Smooth muscle cell (in vitro differentiated cells): Measurements from ENCODE around the gene MS4A18. TPM values are rescaled to one million over a fixed set of nuclear protein-coding genes. Genes with fewer than 3 reads are reported as not detected.

ENCODE experiments used
- DNase-seq: peaks from one replicate; lab custom pipeline; 2025; ENCODE audit not compliant: unreplicated experiment; lab: John Stamatoyannopoulos, UW
- H2AFZ ChIP-seq: fragments of 200-600 bp; sonication (generic); 2 replicates; pipeline ENCODE4 v1.6.0; 2016; ENCODE audit warnings: antibody characterized with exemption, low read depth, mild to moderate bottlenecking
- H3F3A ChIP-seq: fragments of 200-600 bp; sonication (generic); 2 replicates; pipeline ENCODE4 v1.6.0; 2017; ENCODE audit warnings: antibody characterized with exemption, low read depth
- H3K27ac ChIP-seq: fragments of 200-600 bp; sonication (generic); 2 replicates; pipeline ENCODE4 v1.5.1; 2016; ENCODE audit warnings: low read depth, mild to moderate bottlenecking
- H3K27me3 ChIP-seq: fragments of 200-600 bp; sonication (generic); 2 replicates; pipeline ENCODE4 v1.6.1; 2016; ENCODE audit warnings: low read depth, mild to moderate bottlenecking
- H3K36me3 ChIP-seq: fragments of 200-600 bp; sonication (generic); 2 replicates; pipeline ENCODE4 v1.5.1; 2016; ENCODE audit warnings: low read depth
- H3K4me1 ChIP-seq: fragments of 200-600 bp; sonication (generic); 2 replicates; pipeline ENCODE4 v1.5.1; 2016; ENCODE audit warnings: low read depth
- H3K4me2 ChIP-seq: fragments of 200-600 bp; sonication (generic); 2 replicates; pipeline ENCODE4 v1.6.0; 2016; ENCODE audit warnings: mild to moderate bottlenecking
- H3K4me3 ChIP-seq: fragments of 200-600 bp; sonication (generic); 2 replicates; pipeline ENCODE4 v1.5.1; 2016; ENCODE audit warnings: mild to moderate bottlenecking
- H3K79me2 ChIP-seq: fragments of 200-600 bp; sonication (generic); 2 replicates; pipeline ENCODE4 v1.6.0; 2016; ENCODE audit warnings: low read depth, mild to moderate bottlenecking
- H3K9ac ChIP-seq: fragments of 200-600 bp; sonication (generic); 2 replicates; pipeline ENCODE4 v1.6.0; 2016; ENCODE audit warnings: low read depth
- H3K9me3 ChIP-seq: fragments of 200-600 bp; sonication (generic); replicated peaks from 2 replicates; pipeline ENCODE4 v1.5.1; 2016; ENCODE audit warnings: low read depth
- H4K20me1 ChIP-seq: fragments of 200-600 bp; sonication (generic); 2 replicates; pipeline ENCODE4 v1.6.0; 2016; ENCODE audit warnings: low read depth
- WGBS: methylation state at CpG from one replicate; pipeline ENCODE4 v1.1.7; 2016; ENCODE audit warnings: low lambda C conversion rate; 5-methylcytosine and 5-hydroxymethylcytosine counted together
- polyA plus RNA-seq: library from polyadenylated mRNA; unstranded; fragments of >200 nt; fragmentation: Nextera tagmentation; extraction: Ambion mirVana; gene quantifications from 2 replicates; pipeline ENCODE4 v1.2.1, GENCODE V29; 2016
- total RNA-seq: library from RNA; depleted of rRNA; stranded (reverse); fragments of >200 nt; gene quantifications from 2 replicates; pipeline ENCODE4 v1.2.3, GENCODE V29; 2014
- TF ChIP-seq, protein P1 (sequence below): fragments of 200-600 bp; sonication (generic); IDR thresholded peaks from 2 replicates; pipeline ENCODE4 v1.5.1; 2017; ENCODE audit warnings: borderline replicate concordance, mild to moderate bottlenecking, antibody characterized with exemption; ENCODE audit not compliant: insufficient read depth, poor library complexity, severe bottlenecking

MS4A18 gene
- total and polyA plus RNA-seq, 2 experiments from 2014 or later, result not detected

DNA sequence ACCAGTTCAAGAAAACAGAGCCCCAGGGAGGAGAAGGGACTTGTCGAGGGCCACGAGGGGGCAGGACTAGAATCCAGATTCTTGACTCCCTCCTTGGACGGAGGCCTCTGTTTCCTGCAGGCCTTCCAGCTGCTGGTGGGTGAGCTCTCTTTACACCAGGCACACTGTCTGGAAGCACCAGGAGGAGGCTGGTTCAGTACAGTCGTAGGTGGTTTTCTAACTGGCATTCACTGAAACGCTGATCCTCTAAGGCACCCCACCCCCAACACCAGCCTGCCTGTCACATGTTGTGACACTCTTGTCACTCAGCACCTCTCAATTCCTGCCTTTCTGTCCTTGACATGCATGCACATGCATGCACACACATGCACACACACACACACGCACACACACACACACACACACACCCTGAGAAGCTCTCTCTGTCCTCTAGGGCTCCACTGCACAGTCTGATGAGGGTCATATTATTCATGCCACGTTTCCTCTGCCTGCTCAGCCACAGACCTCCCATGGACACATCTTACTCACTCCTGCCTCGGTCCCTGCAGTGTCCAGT is 61.4 kb downstream of the MS4A18 start:
- Histone ChIP-seq H2AFZ (no peak overlapping the region), H3K4me3 (no peak overlapping the region), H3K4me2 (no peak overlapping the region), H3K4me1 (no peaks in the 10 kb centered on the region), H3K9ac (no peak overlapping the region), H3K27ac (no peak overlapping the region), H4K20me1 (no peaks in the 10 kb centered on the region), H3K79me2 (no peaks in the 10 kb centered on the region), H3F3A (no peaks in the 10 kb centered on the region), H3K36me3 (no peaks in the 10 kb centered on the region), H3K27me3 (peaks cover 4% of the 10 kb centered on the region), H3K9me3 (no peaks in the 10 kb centered on the region)
- TF ChIP-seq, protein P1, sequence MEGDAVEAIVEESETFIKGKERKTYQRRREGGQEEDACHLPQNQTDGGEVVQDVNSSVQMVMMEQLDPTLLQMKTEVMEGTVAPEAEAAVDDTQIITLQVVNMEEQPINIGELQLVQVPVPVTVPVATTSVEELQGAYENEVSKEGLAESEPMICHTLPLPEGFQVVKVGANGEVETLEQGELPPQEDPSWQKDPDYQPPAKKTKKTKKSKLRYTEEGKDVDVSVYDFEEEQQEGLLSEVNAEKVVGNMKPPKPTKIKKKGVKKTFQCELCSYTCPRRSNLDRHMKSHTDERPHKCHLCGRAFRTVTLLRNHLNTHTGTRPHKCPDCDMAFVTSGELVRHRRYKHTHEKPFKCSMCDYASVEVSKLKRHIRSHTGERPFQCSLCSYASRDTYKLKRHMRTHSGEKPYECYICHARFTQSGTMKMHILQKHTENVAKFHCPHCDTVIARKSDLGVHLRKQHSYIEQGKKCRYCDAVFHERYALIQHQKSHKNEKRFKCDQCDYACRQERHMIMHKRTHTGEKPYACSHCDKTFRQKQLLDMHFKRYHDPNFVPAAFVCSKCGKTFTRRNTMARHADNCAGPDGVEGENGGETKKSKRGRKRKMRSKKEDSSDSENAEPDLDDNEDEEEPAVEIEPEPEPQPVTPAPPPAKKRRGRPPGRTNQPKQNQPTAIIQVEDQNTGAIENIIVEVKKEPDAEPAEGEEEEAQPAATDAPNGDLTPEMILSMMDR, result no peak
- DNase-seq, result no peak
- 55% methylated on average over 8 of the region's 8 CpGs for WGBS

DNA sequence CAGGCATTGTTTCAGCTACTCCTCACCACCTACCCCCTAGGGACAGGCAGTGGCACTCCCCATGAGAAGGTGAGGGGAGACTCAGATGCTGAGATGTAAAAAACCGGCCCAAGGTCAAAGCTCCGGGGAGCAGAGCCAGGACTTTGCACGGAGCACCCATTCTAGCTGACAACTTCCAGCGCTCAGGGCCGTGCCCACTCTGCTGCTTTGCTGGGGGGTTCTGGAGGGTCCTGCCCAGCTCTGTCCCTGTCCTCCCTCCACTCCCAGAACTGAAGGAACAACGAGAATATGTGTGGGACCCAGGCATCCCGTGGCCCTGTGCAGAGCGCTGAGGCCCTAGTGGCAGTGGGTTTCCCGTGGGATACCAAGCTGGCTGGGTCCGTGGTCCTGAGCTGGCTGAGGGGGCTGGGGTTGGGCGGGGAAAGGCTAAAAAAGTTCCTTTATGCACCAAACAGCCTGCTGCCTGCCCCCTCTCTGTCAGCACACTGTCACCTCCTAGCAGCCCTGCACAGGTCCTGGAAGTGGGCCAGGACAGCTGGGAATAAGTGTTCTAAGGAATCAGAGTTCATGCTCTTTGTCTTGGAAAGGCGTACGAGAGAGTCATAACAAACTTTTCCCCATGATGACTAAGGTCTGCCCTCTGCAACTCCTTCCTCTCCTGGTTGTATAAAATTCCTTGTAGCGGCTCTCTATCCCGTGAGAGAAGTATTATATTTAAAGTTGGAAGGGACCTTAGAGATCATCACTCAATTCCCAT is 62.5 kb downstream of the MS4A18 start:
- Histone ChIP-seq H3K27ac (no peak overlapping the region), H3K4me3 (no peak overlapping the region), H3K9ac (no peak overlapping the region), H3K4me1 (no peaks in the 10 kb centered on the region), H3K4me2 (no peak overlapping the region), H2AFZ (no peak overlapping the region), H3F3A (no peaks in the 10 kb centered on the region), H3K79me2 (no peaks in the 10 kb centered on the region), H4K20me1 (no peaks in the 10 kb centered on the region), H3K9me3 (no peaks in the 10 kb centered on the region), H3K27me3 (no peaks in the 10 kb centered on the region), H3K36me3 (no peaks in the 10 kb centered on the region)
- DNase-seq, result no peak
- WGBS, result 77% methylated on average over 14 of the region's 15 CpGs
- TF ChIP-seq, protein P1, result no peak

DNA sequence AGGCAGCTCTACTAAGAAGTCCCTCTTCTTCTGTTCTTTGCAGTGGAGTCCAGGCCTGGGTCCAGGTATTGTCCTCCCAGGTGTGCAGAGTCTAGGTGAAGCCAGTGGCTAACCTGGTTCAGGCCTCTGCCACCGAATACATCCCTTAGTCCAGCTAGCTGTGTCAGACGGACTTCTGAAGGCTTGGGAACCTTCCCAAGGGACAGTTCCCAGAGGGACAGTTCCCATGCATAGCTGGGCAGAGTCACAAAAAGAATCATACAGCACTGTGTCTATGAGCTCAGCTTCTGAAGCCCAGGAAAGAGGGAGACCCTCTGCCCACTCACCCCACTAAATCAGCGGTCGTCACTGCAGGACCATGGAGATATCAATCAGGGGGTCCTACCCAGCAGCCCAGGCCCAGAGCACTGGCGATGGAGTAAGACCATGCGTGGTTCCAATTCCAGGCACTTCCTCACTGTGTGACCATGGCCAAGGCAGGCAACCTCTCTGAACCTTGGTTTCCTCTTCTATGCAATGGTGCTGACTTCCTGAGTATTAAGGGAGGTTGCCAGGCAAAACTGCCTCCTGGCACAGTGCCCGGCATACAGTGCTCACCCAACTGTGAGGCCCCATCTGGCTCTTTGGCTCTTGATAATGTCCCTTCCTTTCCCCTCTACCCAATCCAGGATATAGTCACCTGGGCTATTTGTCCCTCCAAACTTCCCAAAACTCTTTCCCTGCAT is 64.0 kb downstream of the MS4A18 start:
- no peak overlapping the region for H3K4me3 ChIP-seq
- H3K9ac ChIP-seq, result no peak overlapping the region
- no peaks in the 10 kb centered on the region for H3K9me3 ChIP-seq
- no peak for DNase-seq
- H3K79me2 ChIP-seq, result no peaks in the 10 kb centered on the region
- no peaks in the 10 kb centered on the region for H3F3A ChIP-seq
- H2AFZ ChIP-seq, result no peak overlapping the region
- no peak overlapping the region for H3K27ac ChIP-seq
- no peaks in the 10 kb centered on the region for H4K20me1 ChIP-seq
- no peaks in the 10 kb centered on the region for H3K4me1 ChIP-seq
- 91% methylated on average over 7 of the region's 7 CpGs for WGBS
- TF ChIP-seq, protein P1, result no peak
- H3K36me3 ChIP-seq, result no peaks in the 10 kb centered on the region
- H3K27me3 ChIP-seq, result no peaks in the 10 kb centered on the region
- no peak overlapping the region for H3K4me2 ChIP-seq
